Right renal pelvis (tissue), 4 donors: ENCODE data around the gene PRKCA. TPM values are rescaled to one million over a fixed set of nuclear protein-coding genes. Genes with fewer than 3 reads are reported as not detected.

ENCODE experiments used
- DNase-seq, 4 donors: peaks; one replicate each; pipeline ENCODE4 v3.0.0-alpha.2; 2013; ENCODE audit warnings: low read depth in 4 of 4, low spot score in 3 of 4, missing footprints in 1 of 4
- polyA plus RNA-seq, 4 donors: library from polyadenylated mRNA; unstranded; fragments of 120-200 nt; gene quantifications; one replicate each; pipeline ENCODE4 v1.2.1, GENCODE V29; 2013; ENCODE audit not compliant: insufficient read length in 4 of 4

PRKCA gene
- polyA plus RNA-seq, 4 donors, result 20.9 to 25.9 (median 24.5) TPM

DNA sequence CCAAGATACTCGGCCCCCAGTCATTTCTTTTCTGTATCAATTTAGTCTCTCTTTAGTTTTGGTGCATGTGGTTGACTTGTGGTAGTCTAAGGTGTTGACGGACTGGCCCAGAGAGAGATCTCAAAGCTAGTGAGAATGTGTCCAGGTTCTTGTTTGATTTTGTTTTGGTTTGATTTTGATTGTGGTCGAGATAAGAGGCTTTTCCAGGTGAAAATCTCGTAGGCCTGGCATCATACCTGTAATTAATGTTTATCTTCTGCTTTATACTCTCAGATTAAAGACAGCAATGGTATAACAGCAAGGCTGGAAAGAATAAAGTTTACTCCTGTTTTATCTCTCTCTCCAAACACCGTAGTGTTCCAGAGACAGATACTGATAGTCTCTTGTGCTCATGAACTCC, 360.1 kb downstream of the PRKCA start:
- DNase-seq, result no peak

DNA sequence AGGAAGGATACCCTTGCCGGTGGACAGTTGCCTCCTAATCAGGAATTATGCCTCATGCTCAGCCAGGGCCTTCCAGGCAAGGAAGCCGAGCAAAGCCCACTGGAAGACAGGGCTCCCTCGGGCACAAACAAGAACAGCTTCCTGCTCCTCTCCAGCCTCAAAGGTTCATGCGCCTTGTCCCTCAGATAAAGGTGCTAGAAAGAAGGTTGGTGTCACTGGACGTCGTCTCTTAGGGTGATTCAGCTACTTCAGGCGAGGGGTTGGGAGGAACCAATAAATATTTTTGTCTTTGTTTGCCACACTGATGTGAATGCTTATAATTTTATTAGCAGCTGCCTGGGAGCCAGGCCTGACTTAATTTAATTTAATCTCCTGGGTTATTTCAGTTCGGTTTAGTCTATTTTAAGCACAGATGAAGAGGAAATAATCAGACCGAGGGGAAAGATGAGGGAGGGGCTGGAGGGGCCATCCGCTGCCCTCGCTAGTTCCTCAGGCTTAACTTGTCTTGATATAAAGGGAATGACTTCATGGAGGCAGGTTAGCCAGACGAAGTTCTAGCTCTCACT, 360.7 kb downstream of the PRKCA start:
- DNase-seq, result no peak

DNA sequence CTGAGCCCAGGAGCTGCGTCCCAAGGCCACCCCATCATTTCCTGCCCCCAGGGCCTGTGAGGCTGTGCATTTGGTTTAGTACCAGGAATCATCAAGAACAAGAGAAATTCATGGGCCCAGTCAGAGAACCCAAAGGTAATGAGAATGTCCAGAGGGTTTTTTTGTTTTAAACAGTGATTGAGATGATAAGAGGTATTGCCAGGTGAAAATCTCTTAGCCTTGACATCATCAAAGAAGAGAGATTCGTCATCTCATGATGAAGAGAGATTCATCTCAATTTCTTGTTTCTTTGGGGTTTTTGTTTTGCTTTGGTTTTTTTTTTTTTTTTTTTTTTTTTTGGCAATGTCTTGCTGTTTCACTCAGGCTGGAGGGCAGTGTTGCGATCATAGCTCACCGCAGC, 361.9 kb downstream of the PRKCA start:
- no peak for DNase-seq

DNA sequence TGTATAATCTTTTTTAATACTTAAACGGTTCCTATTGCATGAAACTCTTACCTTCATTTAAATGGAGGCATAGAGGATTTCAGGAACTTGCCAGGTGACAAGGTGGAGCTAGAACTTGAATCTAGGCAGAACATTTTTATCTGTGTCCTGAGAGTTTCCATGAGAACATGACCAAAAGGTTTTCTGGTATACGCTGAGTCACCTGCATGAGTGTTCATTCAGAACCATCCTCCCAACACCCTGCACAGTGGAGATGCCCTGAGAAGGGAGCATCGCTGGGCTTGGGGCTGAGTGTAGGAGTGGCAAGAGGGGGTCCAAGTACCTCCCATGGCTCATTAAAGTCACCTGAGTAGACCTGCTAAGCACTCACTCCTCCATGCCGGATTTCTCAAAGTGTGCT, 362.8 kb downstream of the PRKCA start:
- DNase-seq, result no peak

DNA sequence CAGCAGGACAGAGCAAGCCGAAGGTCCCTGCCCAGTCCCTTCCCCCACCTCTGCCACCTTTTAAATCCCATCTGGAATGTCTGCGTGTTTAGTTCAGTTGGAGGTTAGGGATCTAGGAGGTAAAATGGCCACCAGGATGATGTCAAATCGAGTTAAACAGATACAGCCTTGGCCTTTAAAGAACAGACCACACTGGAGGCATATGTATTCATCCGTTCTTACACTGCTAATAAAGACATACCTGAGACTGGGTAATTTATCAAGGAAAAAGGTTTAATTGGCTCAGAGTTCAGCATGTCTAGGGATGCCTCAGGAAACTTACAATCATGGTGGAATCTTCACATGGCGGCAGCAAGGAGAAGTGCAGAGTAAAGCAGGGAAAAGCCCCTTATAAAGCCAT, 364.7 kb downstream of the PRKCA start:
- DNase-seq, result no peak

DNA sequence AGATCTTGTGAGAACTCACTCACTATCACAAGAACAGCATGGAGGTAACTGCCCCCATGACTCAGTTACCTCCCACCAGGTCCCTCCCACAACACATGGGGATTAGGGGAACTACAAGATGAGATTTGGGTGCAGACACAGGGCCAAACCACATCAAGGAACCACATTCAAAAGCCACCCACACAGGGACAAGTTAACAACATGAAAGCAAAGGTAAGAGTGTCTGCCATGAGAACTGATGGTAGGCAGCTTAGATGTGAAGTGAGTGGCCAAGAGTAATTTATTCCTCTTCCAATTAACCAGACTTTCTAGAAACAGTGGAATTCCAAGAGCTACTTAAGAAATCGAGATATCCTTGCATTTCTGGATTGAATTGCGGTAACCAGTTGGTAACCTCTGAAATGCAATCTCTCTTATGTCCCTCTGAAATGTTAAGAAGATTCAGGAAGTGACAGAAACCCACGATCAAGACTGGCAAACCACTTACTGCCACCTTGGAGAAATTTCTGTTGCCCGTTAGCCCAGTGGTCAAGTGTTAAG, 365.1 kb downstream of the PRKCA start:
- DNase-seq, result no peak

DNA sequence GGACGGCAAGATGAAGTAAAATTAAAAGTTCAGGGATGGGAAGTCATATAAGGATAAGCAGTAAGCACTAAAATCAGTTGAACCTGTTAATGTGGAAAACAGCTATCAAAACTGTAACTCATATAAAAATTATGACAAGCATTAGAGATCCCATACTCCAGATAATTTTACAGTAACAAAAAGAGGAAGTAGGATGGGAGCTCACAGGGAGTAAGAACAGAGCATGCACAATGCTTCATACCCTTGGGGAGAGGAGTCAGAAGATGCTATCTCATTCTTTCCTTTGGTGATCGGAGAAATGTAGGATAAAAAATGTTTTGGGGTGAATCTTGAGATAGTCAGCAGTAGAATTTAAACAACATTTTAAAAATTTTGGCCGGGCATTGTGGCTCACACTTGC, 367.8 kb downstream of the PRKCA start:
- DNase-seq, result no peak

DNA sequence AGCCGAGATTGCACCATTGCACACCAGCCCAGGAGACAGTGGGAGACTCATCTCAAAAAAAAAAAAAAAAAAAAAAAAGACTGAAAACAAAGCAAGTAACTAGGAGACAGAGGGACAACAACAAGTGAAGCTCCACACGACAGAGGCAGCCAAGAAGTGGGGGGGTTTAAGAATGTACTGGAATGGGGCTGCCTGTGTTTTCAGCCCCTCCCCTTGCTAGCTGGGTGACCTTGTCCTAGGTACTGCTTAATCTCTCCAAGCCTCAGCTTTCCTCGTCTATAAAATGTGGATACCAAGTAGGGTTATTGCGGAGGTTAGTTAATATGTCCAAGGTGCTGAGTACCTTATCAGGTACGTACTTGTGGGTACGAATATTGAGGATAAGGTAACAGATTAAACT, 368.7 kb downstream of the PRKCA start:
- DNase-seq, result no peak

DNA sequence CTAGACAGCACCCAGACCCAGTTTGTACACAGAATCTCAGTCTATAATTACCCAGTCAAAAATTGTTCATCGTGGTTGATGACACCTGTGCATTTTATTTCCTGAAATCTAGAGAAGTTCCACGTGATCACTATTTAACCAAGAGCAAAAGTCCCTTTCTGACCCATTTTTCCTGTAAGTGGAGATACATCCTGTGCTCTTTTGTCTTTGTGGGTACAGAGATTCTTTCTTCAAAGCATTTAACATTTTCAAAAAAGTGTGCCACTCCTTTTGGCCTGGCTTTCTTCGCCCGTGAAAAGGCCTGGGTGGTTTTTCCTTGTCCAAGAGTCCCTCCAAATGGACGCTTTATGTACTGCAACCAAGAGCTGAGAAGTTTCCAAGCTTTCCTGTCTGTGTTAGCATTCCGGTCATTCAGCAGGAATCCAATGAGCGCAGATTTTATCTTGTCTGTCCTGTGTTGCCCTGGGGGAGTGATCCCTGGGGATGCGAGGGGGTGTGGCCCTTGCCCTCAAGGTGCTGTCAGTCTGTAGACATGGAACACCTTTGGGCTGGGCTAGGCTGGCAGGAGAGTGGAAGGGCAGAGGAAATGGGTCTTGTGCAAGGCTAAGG, 371.4 kb downstream of the PRKCA start:
- DNase-seq, result peak; percentile 35 to 39 (median 38)

DNA sequence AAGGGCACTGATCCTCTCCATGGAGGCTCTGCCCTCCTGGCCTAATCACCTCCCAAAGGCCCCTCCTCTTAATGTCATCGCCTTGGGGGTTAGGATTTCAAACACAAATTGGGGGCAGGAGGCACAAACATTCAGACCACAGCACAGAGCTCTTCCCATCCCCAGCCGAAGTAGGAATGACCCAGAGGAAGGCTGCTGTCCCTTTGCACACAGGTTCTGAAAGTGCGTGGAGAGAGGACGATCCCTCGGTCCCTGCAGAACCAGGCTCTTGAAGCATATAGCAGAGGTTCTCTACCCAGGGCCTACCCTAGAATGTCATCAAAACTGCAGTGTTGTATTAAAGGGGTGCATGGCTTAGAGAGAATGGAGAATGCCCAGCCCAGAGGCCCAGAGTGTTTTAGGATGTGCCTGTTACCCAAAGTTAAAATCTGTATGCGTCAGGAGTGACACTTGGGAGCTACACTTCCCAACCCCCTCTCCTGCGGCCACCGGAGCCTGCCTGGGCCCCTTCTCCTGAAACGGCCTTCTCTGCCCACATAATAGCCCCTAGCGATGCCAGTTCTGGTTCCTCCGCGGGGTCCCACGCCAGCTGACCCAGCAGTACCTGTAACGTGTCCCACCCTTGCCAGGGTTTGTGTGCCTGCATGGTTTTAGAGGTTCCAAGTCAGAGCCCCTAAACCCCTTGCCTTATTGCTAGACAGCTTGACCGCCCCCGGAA, 373.0 kb downstream of the PRKCA start:
- no peak for DNase-seq

DNA sequence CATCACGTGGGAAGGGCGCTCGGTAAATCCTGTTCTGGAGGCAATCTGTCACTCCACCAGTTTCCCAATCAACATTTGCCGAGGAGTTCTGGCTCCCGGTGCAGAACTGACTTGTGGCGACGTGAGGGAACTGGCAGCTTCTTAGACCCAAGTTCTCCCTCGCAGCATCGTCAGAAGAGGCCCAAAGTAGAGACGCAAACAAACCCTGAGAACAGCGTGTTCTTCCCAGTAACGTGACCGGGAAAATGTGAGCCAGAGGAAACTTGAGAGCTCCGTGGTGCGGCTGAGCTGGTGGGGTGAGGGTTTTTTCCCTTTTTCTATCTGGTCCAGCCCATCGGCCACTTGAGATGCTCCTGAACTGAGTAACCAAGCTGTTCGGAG, 373.6 kb downstream of the PRKCA start:
- DNase-seq, result no peak

DNA sequence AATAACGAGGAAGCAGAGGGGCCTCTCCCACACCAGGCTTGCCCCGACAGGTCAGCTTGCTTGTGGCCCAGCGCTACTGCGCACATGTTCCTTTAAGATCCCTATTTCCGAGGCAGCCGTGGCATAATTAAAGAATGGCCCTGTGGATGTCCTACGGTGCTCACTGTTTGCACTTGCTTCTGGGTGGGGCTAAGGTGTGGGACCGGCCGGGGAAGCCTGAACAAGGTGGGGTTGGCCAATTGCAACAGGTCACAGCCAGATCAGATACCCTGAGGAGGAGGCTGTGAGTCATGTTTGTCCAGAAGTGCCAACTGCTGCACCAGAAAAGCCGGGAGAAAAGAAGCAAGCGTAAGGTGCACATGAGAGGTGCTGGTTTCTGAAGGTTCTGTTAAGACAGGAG, 374.0 kb downstream of the PRKCA start:
- no peak for DNase-seq

DNA sequence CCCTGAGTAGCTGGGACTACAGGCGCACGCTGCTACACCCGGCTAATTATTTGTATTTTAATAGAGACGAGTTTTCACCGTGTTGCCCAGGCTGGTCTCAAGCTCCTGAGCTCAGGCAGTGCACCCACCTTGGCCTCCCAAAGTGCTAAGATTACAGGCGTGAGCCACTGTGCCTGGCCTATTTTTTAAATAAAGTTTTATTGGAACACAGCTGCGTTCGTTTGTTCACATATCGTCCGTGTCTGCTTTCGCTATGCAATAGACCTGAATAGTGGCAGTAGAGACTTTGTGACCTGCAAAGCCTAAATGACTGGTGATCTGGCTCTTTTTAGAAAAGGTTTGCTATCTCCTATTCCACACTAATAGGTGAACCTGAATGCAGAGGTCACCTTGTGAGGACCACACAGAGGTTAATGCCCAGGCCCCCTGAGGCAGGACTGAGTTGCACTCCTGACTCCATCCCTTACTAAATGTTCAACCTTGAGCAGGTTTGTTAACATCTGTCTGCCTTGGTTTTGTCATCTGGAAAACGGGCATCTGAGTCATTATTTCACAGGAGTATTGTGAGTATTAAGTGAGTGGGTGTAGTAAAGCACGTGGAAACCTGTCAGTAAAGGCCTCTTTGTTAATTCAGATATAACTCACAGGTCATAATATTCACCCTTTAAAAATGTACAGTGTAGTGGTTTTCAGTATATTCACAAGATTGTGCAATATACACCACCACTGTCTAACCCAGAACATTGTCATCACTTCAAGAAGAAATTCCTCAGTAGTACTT, 375.0 kb downstream of the PRKCA start:
- DNase-seq, result no peak

DNA sequence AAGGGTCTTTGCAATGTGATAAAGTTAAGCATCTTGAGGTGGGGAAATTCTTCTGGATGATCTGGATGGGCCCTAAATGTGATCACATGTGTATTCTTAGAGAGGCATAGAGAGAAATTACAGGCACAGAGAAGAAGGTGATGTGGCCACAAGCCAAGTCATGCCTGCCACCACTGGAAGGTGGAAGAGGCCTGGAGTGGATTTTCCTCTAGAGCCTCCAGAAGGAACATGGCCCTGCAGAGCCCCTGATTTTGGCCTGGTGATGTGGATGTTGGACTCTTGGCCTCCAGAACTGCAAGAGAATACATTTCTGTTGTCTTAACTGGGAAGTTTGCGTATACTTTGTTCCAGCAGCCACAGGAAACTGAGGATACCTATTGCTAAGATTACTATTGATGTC, 375.6 kb downstream of the PRKCA start:
- no peak for DNase-seq

DNA sequence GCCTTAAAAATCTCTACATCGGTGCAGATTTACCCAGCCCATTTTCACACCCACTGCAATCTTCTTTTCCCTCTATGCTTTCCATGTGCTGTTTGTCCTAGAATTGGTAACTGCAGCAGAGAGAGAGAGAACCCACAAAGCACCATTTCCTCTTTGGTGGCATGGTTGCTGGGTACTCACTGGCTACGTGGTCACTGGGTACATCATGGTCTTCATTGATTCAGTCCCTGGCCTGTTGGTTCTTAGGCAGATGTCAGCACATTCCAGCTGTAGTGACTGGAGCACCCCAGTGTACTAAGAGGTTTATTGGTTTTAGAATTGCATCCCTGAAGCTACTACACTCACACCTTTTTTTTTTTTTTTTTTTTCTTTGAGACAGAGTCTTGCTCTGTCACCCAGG, 376.4 kb downstream of the PRKCA start:
- no peak for DNase-seq

DNA sequence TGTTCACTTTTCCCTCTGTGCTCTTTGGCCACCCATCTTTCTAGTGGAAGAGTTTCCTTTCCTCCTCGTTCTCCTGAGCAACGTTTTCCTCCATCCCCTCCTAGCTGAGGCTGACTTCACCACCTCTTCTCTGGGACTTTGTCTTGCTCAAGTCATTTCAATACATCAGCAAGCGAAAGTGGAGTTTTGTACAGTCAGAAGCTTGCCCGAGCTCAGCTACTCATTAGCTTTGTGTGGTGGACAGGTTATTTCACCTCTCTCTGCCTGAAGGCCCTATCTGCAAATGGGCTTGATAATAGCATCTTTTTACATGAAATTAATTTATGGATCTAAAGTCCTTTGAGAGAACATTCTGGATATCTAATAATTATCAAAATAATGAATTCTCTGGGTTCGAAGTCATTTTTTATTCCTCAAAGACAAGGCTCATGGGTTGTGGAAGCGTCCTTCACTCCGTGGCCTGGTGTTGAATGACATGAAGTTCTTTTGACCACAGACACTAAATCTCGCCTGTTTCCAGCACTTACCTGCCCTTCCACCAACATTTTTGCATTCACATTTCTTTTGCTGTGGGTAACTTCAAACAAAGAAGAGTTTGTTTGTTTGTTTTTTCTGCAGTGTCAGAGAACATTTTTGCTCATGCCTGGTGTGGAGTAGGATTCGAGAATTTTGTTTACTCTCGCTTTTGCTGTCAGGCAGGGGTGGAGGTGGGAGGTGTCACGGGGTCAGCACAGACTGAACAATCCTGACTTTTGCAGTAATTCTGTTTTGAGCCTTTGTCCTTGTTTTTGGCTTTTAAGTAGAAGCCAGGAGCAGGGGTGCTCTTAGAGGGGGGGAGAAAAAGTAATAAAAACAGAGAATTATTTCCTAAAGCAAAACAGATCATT, 377.5 kb downstream of the PRKCA start:
- DNase-seq, result no peak

DNA sequence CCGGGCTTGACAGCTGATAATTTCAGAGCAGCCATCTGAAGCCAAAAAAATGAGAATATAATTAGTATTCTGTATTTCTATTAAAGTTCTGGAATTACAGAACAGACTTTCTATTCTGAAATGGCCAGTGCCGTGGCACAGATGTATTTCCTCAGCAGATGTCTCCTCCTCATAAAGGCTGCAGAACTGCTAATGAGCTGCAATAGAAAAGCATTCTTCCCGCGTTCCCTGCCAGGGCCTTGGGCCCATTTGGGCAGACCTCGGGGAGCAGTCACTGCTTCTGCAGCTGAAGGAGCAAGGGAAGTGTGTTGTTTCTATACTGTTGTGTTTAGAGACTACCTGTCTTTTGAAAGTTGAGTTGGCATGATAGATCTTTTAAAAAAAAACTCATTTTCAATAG, 379.9 kb downstream of the PRKCA start:
- DNase-seq, result no peak

DNA sequence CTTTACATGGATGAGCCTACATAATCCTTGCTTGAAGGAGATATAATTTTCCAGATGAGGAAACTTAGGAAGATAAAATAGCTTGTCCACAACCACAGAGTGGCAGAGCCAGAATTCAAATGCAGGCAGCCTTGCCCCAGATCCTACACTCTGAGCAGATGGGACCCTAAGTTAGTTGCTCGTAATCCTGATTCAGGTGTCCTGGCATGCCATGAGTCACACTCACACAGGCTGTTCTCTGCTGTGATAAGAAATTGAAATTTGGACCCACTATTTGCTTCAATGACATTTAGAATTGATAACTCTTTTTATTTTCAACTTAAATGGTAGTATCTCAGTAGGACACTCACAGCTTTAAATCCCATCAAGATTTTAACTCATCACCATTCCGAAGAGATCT, 381.8 kb downstream of the PRKCA start:
- DNase-seq, result no peak

DNA sequence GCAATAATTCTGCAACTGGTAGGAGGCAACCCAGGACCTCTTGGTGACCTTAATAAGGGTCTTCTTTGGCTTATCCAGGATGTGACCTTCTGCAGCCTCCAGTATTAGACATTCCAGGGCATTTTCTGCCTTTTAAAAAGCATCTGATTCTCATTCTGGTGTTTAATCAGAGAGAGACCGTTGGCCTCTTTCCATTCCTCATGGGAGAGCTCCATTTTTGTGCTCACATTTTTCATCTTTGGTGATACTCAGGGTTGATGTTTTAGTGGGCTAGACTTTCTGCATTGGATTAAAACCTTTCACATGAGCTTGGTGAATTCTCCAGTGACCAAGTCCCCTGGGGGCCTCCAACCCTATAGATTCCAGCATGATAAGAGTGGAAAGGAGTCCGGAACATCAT, 382.3 kb downstream of the PRKCA start:
- DNase-seq, result no peak

DNA sequence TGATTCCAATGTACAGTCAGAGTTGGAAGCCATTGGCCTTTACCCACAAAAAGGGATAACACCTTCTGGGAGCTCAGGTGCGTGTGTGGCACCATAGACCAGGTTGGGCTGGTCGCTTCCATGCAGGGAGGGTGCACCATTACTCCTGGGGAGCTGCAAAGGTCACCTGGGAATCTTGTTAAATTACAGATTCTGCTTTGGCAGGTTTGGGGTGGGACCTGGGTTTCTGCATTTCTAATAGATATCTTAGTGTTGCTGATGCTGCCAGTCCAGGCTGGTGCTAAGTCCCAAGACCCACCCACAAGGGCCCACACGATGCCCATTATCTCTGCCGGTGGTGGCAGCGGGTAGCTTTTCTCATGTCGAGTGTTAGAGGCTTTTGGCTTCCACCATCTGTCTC, 384.2 kb downstream of the PRKCA start:
- no peak for DNase-seq
